Karpas-422 (cell line): ENCODE measurements around the gene RACK1. TPM values are rescaled to one million over a fixed set of nuclear protein-coding genes. Genes with fewer than 3 reads are reported as not detected.

Experiments
- DNase-seq: peaks from one replicate; pipeline ENCODE4 v3.0.0-alpha.2; 2015
- H2AFZ ChIP-seq: fragments of 200-600 bp; sonication (generic); 2 replicates; pipeline ENCODE4 v1.6.1; 2014; ENCODE audit warnings: antibody characterized with exemption, low read length, mixed read lengths
- H3K27ac ChIP-seq: fragments of 200-600 bp; sonication (generic); 2 replicates; pipeline ENCODE4 v1.5.1; 2014; ENCODE audit warnings: mild to moderate bottlenecking, low read length, moderate library complexity
- H3K27me3 ChIP-seq: fragments of 200-600 bp; sonication (generic); 2 replicates; pipeline ENCODE4 v1.6.1; 2014; ENCODE audit warnings: low read length, mixed read lengths
- H3K36me3 ChIP-seq: fragments of 200-600 bp; sonication (generic); 2 replicates; pipeline ENCODE4 v1.6.1; 2014; ENCODE audit warnings: low read length, mixed read lengths; ENCODE audit not compliant: insufficient read depth
- H3K4me1 ChIP-seq: fragments of 200-600 bp; sonication (generic); 2 replicates; pipeline ENCODE4 v1.6.1; 2014; ENCODE audit warnings: mild to moderate bottlenecking, low read length, mixed read lengths
- H3K4me2 ChIP-seq: fragments of 200-600 bp; sonication (generic); 2 replicates; pipeline ENCODE4 v1.6.1; 2014; ENCODE audit warnings: low read length, low read depth, mild to moderate bottlenecking; ENCODE audit not compliant: poor library complexity, severe bottlenecking
- H3K4me3 ChIP-seq: fragments of 200-600 bp; sonication (generic); 2 replicates; pipeline ENCODE4 v1.5.1; 2014; ENCODE audit warnings: mild to moderate bottlenecking, antibody characterized with exemption, low read length, mixed read lengths
- H3K79me2 ChIP-seq: fragments of 200-600 bp; sonication (generic); 2 replicates; pipeline ENCODE4 v1.6.1; 2014; ENCODE audit warnings: mild to moderate bottlenecking, low read length, mixed read lengths
- H3K9ac ChIP-seq: fragments of 200-600 bp; sonication (generic); 2 replicates; pipeline ENCODE4 v1.6.0; 2014; ENCODE audit warnings: low read length
- H3K9me2 ChIP-seq: fragments of 200-600 bp; sonication (generic), shearing (Covaris generic); replicated peaks from 2 replicates; pipeline ENCODE4 v1.6.0; 2014; ENCODE audit warnings: mild to moderate bottlenecking, low read length, moderate library complexity; ENCODE audit not compliant: insufficient read depth
- H3K9me3 ChIP-seq: fragments of 300-700, 200-600 bp; sonication (generic); 2 replicates; pipeline ENCODE4 v1.6.1; 2014; ENCODE audit warnings: low read length, mixed read lengths
- H4K20me1 ChIP-seq: fragments of 200-600 bp; sonication (generic); 2 replicates; pipeline ENCODE4 v1.6.1; 2014; ENCODE audit warnings: mild to moderate bottlenecking, antibody characterized with exemption, low read length, low read depth; ENCODE audit not compliant: insufficient read depth
- total RNA-seq: library from RNA; depleted of rRNA; stranded (reverse); fragments of >200 nt; shearing (Covaris generic); gene quantifications from 2 replicates; pipeline ENCODE4 v1.2.3, GENCODE V29; 2014; ENCODE audit warnings: low replicate concordance

RACK1 gene
- total RNA-seq, 1 experiment from 2014 or later: 7,026 TPM

DNA sequence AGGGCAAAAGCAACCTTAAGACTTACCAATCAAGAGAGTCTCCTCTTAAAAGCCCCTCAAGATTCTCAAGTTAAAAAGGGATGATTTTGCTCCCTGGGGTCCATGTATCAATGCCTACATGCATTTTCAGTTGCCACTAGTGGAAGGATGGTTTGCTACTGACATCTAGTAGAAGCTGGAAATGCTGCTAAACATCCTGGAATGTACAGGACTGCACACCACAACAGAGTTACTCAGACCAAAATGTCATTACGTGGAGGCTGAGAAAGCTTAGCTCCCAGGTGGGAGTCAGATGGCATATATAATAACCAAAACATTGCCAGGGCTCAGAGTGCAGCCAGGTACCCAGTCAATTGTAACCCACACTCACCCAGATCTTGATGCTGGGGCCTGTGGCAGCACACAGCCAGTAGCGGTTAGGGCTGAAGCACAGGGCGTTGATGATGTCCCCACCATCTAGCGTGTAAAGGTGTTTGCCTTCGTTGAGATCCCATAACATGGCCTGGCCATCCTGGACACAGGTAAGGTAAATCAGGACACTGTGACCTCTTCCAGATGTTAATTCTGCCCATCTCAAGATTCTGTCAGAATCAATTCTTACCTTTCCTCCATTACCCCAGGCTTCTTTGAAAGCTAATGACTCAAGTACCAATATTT lies 5.8 kb downstream of the RACK1 start:
- Histone ChIP-seq H3K27ac (no peak overlapping the region), H3K9me2 (no peaks in the 10 kb centered on the region), H3K4me1 (peaks cover 16% of the 10 kb centered on the region), H4K20me1 (peaks cover 43% of the 10 kb centered on the region), H3K9me3 (no peaks in the 10 kb centered on the region), H3K36me3 (peaks cover 54% of the 10 kb centered on the region), H3K79me2 (peaks cover 19% of the 10 kb centered on the region), H3K9ac (no peak overlapping the region), H3K27me3 (no peaks in the 10 kb centered on the region), H2AFZ (no peak overlapping the region), H3K4me3 (no peak overlapping the region), H3K4me2 (no peak overlapping the region)
- no peak for DNase-seq

DNA sequence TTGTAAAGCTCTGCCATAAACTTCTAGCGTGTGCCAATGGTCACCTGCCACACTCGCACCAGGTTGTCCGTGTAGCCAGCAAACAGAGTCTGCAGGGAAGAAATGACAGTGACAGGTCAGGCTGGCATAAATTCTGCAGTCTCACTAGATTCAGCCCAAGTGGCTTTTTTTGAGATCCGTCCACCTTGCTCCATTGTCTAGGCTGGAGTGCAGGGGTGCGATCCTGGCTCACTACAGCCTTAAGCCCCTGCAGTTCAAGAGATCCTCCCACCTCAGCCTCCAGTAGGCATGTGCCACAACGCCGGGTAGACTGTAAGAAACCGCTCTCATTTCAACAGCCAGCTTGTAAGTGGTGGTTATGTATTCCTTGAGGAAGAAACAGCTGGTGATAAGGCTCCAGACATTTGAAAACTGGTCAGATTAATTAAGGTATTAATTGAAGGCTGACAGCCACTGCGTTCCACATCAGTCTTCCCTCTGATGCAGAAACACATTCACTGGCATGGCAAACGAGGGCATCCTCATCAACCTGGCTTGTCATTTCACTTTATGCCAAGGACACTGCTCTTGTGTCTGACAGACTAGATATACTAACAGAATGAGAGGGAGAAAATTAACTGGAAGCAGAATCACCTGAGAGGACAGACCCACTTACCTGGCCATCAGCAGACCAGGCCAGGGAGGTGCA lies 6.6 kb downstream of the RACK1 start:
- H3K79me2 ChIP-seq: peaks cover 12% of the 10 kb centered on the region

GRCh38 chr5:181236471-181236870 lies 7.2 kb downstream of the RACK1 start:
- no peak for DNase-seq
- H3K79me2 ChIP-seq: peaks cover 6% of the 10 kb centered on the region
- H3K9me3 ChIP-seq: no peaks in the 10 kb centered on the region
- peaks cover 29% of the 10 kb centered on the region for H4K20me1 ChIP-seq
- H3K36me3 ChIP-seq: peaks cover 41% of the 10 kb centered on the region
- no peak overlapping the region for H2AFZ ChIP-seq
- no peak overlapping the region for H3K4me2 ChIP-seq
- no peak overlapping the region for H3K4me3 ChIP-seq
- H3K4me1 ChIP-seq: peaks cover 2% of the 10 kb centered on the region
- no peak overlapping the region for H3K27ac ChIP-seq
- H3K27me3 ChIP-seq: no peaks in the 10 kb centered on the region
- H3K9me2 ChIP-seq: no peaks in the 10 kb centered on the region
- H3K9ac ChIP-seq: no peak overlapping the region

More for the DNA sequence above, 6.6 kb downstream of the RACK1 start:
- Histone ChIP-seq H2AFZ (no peak overlapping the region), H3K36me3 (peaks cover 47% of the 10 kb centered on the region), H3K27ac (no peak overlapping the region), H3K4me1 (peaks cover 8% of the 10 kb centered on the region), H3K4me2 (no peak overlapping the region), H3K9me2 (no peaks in the 10 kb centered on the region), H3K27me3 (no peaks in the 10 kb centered on the region), H3K9me3 (no peaks in the 10 kb centered on the region), H4K20me1 (peaks cover 35% of the 10 kb centered on the region), H3K9ac (no peak overlapping the region), H3K4me3 (no peak overlapping the region)
- DNase-seq: no peak

DNA sequence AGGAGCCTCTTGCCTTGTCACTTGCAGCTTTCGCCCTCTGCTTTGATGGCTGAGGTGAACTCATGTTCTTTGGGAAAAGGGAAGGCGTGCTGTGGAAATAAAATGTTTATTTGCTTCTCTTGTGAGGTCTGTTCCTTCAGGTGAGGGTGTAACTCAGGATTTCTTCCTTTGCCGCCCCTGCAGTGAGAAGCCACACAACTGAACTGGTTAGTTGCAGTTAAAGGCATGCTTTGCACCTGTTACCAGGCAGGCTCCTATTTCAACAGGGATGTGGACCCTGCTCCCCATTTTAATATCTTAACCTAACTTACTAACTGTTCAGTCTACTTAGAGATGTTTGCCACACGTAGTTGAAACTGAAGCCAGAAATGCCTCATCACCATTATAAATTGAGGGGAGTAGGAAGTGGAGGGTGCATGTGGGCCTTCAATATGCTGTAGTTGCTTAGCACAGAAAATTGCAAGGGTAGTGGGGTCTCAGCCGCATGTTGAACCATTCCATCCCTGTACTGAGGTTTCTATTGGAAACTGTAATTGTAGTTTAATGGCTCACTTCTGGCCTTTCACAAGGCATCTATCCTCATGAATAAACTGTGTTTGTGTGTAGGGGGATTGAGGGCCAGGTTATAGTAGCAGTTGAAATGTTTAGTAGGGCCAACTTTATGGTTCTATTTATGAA lies 7.9 kb downstream of the RACK1 start:
- no peak overlapping the region for H3K9ac ChIP-seq
- H3K36me3 ChIP-seq: peaks cover 35% of the 10 kb centered on the region
- no peak overlapping the region for H3K4me2 ChIP-seq
- H3K9me3 ChIP-seq: no peaks in the 10 kb centered on the region
- H3K79me2 ChIP-seq: no peaks in the 10 kb centered on the region
- no peak overlapping the region for H3K4me3 ChIP-seq
- no peak overlapping the region for H3K27ac ChIP-seq
- no peaks in the 10 kb centered on the region for H3K4me1 ChIP-seq
- DNase-seq: peak; percentile 70
- peaks cover 23% of the 10 kb centered on the region; the same call in 1 of the 2 replicates for H4K20me1 ChIP-seq
- no peaks in the 10 kb centered on the region for H3K9me2 ChIP-seq
- H2AFZ ChIP-seq: no peak overlapping the region
- H3K27me3 ChIP-seq: no peaks in the 10 kb centered on the region

- H3K79me2 ChIP-seq: no peaks in the 10 kb centered on the region
- no peak overlapping the region for H3K4me3 ChIP-seq
- peaks cover 21% of the 10 kb centered on the region; the same call in 1 of the 2 replicates for H4K20me1 ChIP-seq
- H3K4me1 ChIP-seq: no peaks in the 10 kb centered on the region
- H3K27me3 ChIP-seq: no peaks in the 10 kb centered on the region
- peaks cover 37% of the 10 kb centered on the region for H3K36me3 ChIP-seq
- H3K9me2 ChIP-seq: no peaks in the 10 kb centered on the region
- no peak overlapping the region for H3K9ac ChIP-seq
- H3K4me2 ChIP-seq: no peak overlapping the region
- no peak overlapping the region for H2AFZ ChIP-seq
- no peak overlapping the region for H3K27ac ChIP-seq
- H3K9me3 ChIP-seq: no peaks in the 10 kb centered on the region
- DNase-seq: peak; percentile 61
Measured at GRCh38 chr5:181235323-181235688, 8.4 kb downstream of the RACK1 start.

- H3K4me1 ChIP-seq: no peaks in the 10 kb centered on the region
- H4K20me1 ChIP-seq: peaks cover 21% of the 10 kb centered on the region; the same call in 1 of the 2 replicates
- no peaks in the 10 kb centered on the region for H3K27me3 ChIP-seq
- DNase-seq: peak; percentile 66
- no peaks in the 10 kb centered on the region for H3K9me3 ChIP-seq
- H2AFZ ChIP-seq: no peak overlapping the region
- no peak overlapping the region for H3K4me2 ChIP-seq
- H3K36me3 ChIP-seq: peaks cover 37% of the 10 kb centered on the region
- H3K79me2 ChIP-seq: 0 out of 2 replicates have a peak, but pooled peaks cover under 1% of the 10 kb centered on the region
- no peaks in the 10 kb centered on the region for H3K9me2 ChIP-seq
- H3K9ac ChIP-seq: no peak overlapping the region
- no peak overlapping the region for H3K27ac ChIP-seq
- no peak overlapping the region for H3K4me3 ChIP-seq
Measured at GRCh38 chr5:181234455-181235306, 9.0 kb downstream of the RACK1 start.

DNA sequence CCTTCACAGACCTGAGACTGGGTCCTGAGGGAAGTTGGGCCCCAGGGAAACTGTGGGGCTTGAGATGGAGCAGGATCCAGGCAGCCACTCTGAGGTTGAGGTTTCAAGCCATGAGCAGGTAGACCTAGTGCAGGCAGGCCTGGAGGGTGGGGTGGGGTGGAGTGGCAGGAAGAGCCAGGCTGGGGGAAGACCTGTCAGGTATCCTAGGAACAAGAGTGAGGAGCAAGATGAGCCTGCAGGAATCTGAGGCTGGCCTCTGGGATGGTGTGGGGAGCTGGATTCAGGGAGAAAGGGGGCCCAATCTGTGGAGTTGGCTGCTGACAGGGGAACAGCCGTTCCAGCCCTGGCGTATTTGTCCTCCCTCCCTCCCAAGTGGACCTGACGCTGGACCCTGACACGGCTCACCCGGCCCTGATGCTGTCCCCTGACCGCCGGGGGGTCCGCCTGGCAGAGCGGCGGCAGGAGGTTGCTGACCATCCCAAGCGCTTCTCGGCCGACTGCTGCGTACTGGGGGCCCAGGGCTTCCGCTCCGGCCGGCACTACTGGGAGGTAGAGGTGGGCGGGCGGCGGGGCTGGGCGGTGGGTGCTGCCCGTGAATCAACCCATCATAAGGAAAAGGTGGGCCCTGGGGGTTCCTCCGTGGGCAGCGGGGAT lies 9.8 kb downstream of the RACK1 start:
- no peak for DNase-seq
- Histone ChIP-seq H3K4me1 (no peaks in the 10 kb centered on the region), H3K27me3 (no peaks in the 10 kb centered on the region), H3K4me2 (no peak overlapping the region), H3K79me2 (0 out of 2 replicates have a peak, but pooled peaks cover 3% of the 10 kb centered on the region), H3K4me3 (no peak overlapping the region), H2AFZ (no peak overlapping the region), H3K36me3 (peaks cover 30% of the 10 kb centered on the region), H3K9ac (no peak overlapping the region), H3K9me3 (no peaks in the 10 kb centered on the region), H4K20me1 (peaks cover 15% of the 10 kb centered on the region; the same call in 1 of the 2 replicates), H3K9me2 (no peaks in the 10 kb centered on the region), H3K27ac (no peak overlapping the region)
